Activated CD4-positive, alpha-beta T cell treated with anti-CD3 and anti-CD28 coated beads, Interleukin-2, amount 10 ng/mL, durations not matched to agents 7 days and 5 days (primary cell): ENCODE data around the gene ATP2C2. TPM values are rescaled to one million over a fixed set of nuclear protein-coding genes. Genes with fewer than 3 reads are reported as not detected.

Experiments used
- CTCF ChIA-PET: fragments of 350-600 bp; sonication (Branson Sonifier 250); formaldehyde crosslinking; loops from one replicate; lab custom pipeline; 2021; ENCODE audit warnings: antibody characterized with exemption; lab: Charles Lee
- POLR2A ChIA-PET: fragments of 350-600 bp; sonication (Branson Sonifier 250); formaldehyde crosslinking; loops from one replicate; lab custom pipeline; 2021; ENCODE audit warnings: antibody characterized with exemption; lab: Charles Lee
- DNase-seq: peaks from one replicate; pipeline ENCODE4 v3.0.0-alpha.2; 2020
- H3K27ac Mint-ChIP-seq: one replicate; pipeline ENCODE4 v1.8.0; 2021; ENCODE audit warnings: mild to moderate bottlenecking, moderate library complexity, mixed read lengths
- H3K27me3 Mint-ChIP-seq: one replicate; pipeline ENCODE4 v1.8.0; 2021; ENCODE audit warnings: mixed read lengths
- H3K36me3 Mint-ChIP-seq: one replicate; pipeline ENCODE4 v1.8.0; 2021; ENCODE audit warnings: low read depth, mixed read lengths
- H3K4me1 Mint-ChIP-seq: one replicate; pipeline ENCODE4 v1.8.0; 2021; ENCODE audit warnings: mixed read lengths
- H3K4me3 Mint-ChIP-seq: one replicate; pipeline ENCODE4 v1.8.0; 2021; ENCODE audit warnings: mild to moderate bottlenecking, moderate library complexity, mixed read lengths
- H3K9me3 Mint-ChIP-seq: one replicate; pipeline ENCODE4 v1.8.0; 2021; ENCODE audit warnings: mixed read lengths
- total RNA-seq, 2 experiments: library from RNA; stranded (reverse); gene quantifications; one replicate each; pipeline ENCODE4 v1.2.3, GENCODE V29; 2021

The ATP2C2 gene
- total RNA-seq, 2 experiments from 2014 or later = not detected

DNA sequence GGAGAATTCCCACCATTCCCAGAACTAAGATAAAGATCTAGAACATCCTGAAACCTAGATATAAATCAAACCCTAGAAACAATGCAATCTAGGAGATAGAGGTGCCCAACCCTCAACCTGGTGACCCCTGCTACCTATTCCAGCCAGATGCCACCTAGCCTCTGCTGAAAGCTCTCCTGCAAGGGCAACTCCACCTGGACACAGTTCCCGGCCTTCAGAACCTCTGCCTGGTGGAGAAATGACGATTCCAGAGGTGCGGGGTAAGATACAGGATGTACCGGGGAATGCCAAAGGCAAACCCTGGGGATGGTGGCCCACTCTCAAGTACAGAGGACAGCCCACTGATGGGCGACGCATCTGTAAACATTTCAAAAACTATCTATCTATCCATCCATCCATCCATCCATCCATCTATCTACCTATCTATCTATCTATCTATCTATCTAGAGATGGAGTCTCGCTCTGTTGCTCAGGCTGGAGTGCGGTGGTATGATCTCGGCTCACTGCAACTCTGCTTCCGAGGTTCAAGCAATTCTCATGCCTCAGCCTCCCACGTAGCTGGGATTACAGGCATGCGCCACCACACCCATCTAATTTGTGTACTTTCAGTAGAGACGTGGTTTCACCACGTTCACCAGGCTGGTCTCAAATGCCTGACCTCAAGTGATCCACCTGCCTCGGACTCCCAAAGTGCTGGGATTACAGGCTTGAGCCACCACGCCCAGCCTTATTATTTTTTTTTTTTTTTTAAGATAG is 117.1 kb downstream of the ATP2C2 start:
- ChIA-PET POLR2A (no interaction called here), CTCF (interaction anchor here (1.1 to 1.3 kb wide), 2 partner anchors 13 to 289 kb away, joined by 3 to 4 read pairs; no protein-coding TSS in a partner anchor)
- DNase-seq = no peak
- Mint-ChIP-seq H3K36me3 (peaks cover 8% of the 10 kb centered on the region), H3K4me1 (peaks cover 11% of the 10 kb centered on the region), H3K27ac (no peak overlapping the region), H3K27me3 (no peaks in the 10 kb centered on the region), H3K4me3 (no peak overlapping the region), H3K9me3 (no peaks in the 10 kb centered on the region)

DNA sequence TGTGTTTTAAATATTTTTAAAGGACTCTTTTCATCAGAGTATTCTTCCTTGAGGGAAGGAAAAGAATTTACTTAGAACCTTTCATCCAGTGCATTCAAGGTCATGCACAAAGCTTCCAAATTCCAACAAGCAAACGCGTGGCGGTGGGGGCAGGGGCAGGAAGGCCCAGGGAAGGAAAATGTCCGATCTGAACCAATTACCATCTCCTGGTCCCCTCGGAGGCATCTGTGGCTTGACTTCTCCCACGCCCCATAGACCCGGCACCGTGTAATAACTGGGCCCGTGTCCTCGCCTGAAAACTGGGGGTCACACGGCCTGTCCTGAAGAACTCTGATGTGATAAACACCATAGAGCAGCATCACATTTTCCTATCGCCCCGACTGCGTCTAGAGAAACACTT is 117.8 kb downstream of the ATP2C2 start:
- Mint-ChIP-seq H3K4me1 (peaks cover 11% of the 10 kb centered on the region), H3K9me3 (no peaks in the 10 kb centered on the region), H3K27me3 (no peaks in the 10 kb centered on the region), H3K27ac (no peak overlapping the region), H3K36me3 (peaks cover 13% of the 10 kb centered on the region), H3K4me3 (no peak overlapping the region)
- no peak for DNase-seq
- ChIA-PET CTCF (interaction anchor here (1.1 kb wide), 1 partner anchor 290 kb away, joined by 3 read pairs; no protein-coding TSS in a partner anchor), POLR2A (interaction anchor here (1.0 kb wide), 1 partner anchor 11 kb away, joined by 3 read pairs; no protein-coding TSS in a partner anchor)

DNA sequence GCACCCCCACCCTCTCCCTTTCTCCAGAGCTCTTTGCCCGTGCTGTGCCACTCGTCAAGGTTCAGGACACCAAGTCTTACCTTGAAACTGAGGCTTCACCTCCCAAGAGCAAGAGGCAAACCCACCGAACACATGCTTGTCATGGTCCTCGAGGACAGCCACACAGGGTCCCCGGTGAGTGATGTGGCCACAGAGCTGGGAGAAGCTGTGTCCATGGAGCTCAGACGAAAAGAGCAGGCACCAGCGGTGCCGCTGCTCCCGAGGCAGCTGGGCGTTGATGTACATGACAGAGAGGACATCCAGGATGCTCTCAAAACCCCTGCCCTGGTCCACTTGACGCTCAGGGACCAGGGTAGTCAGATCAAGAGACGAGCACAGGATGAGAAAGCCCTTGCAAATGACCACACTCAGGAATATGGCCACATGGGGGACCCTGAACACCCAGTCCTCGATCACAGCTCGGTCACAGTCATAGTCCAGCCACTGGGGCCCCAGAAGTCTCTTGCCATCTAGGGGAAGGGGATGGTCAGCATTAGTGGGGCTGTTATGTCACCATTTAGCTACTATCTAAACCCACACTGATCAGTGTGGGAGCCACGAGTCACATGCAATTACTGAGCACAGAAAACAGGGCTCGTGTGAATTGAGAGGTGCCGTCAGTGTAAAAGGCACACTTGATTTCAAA is 118.4 kb downstream of the ATP2C2 start:
- Mint-ChIP-seq H3K27me3 (no peaks in the 10 kb centered on the region), H3K9me3 (no peaks in the 10 kb centered on the region), H3K4me1 (peaks cover 11% of the 10 kb centered on the region), H3K4me3 (no peak overlapping the region), H3K36me3 (peaks cover 13% of the 10 kb centered on the region), H3K27ac (no peak overlapping the region)
- ChIA-PET POLR2A (interaction anchor here (1.0 kb wide), 1 partner anchor 11 kb away, joined by 3 read pairs; no protein-coding TSS in a partner anchor), CTCF (interaction anchor here (1.1 kb wide), 1 partner anchor 290 kb away, joined by 3 read pairs; no protein-coding TSS in a partner anchor)
- no peak for DNase-seq

DNA sequence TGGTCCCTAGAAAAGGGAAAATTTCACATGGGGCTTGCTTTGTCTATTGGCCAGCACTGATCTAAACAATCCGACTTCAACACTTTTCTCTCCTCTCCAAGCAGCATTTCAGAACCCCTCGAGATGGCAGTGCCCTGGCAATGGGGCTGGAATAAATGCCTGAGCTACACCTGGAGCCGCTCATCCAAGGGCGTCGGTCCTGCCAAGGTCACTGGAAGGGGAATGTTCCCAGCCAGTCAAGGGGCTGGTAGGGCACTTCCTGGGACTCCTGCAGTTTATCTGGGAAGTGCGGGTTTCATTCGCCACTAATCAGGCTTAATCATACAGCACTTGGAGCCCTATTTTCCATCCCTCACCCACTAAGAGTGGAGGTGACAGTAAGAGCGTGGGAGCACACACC is 119.0 kb downstream of the ATP2C2 start:
- DNase-seq = no peak
- Mint-ChIP-seq H3K27me3 (no peaks in the 10 kb centered on the region), H3K4me1 (peaks cover 11% of the 10 kb centered on the region), H3K9me3 (no peaks in the 10 kb centered on the region), H3K27ac (no peak overlapping the region), H3K4me3 (no peak overlapping the region), H3K36me3 (peaks cover 15% of the 10 kb centered on the region)
- ChIA-PET POLR2A (no interaction called here), CTCF (no interaction called here)

DNA sequence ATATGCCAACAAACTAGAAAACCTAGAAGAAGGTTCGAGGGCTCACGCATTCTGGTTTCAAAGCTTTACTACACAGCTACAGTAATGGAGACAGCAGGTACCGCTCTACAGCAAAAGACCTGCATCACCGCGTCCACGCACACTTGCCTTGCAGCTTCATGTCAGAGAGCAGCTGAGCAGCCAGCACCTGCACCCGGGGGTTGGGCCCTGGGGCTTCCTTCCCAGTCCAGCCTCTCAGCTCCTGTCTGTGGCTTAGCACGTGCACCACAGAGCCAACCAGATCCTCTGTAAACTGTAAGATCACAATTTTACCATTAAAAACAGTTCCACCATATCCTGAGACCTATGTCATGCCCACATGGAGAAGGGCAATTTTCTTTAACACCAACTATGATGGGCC is 120.8 kb downstream of the ATP2C2 start:
- ChIA-PET CTCF (interaction anchor here (1.3 kb wide), 1 partner anchor 12 kb away, joined by 5 read pairs; no protein-coding TSS in a partner anchor), POLR2A (no interaction called here)
- Mint-ChIP-seq H3K9me3 (peaks cover 5% of the 10 kb centered on the region), H3K4me3 (no peak overlapping the region), H3K4me1 (peaks cover 11% of the 10 kb centered on the region), H3K36me3 (peaks cover 29% of the 10 kb centered on the region), H3K27ac (no peak overlapping the region), H3K27me3 (no peaks in the 10 kb centered on the region)
- DNase-seq = no peak

DNA sequence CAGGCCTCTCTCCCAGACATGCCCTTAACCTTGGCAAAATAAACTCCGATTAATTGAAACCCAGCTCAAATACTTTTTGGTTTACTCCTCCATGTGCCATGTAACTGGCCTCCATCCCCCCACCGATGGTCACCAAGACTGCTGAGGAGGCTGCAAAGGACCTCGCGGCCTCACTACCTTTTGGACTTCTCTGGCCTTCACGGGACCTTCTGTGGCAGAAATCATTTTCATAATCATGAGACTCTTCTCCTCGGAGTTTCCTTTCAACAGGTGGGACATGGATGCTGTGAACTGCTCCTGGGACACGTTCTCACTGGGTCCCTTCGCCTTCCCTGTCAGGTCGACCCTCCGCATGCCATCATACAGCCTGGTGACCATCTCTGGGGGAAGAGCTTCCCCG is 127.2 kb downstream of the ATP2C2 start:
- H3K27ac Mint-ChIP-seq = no peak overlapping the region
- POLR2A ChIA-PET = no interaction called here
- no peak overlapping the region for H3K4me3 Mint-ChIP-seq
- no peaks in the 10 kb centered on the region for H3K27me3 Mint-ChIP-seq
- H3K4me1 Mint-ChIP-seq = no peaks in the 10 kb centered on the region
- CTCF ChIA-PET = interaction anchor here (1.9 to 2.1 kb wide), 2 partner anchors 10 to 13 kb away, joined by 5 to 9 read pairs; no protein-coding TSS in a partner anchor
- H3K9me3 Mint-ChIP-seq = peaks cover 8% of the 10 kb centered on the region
- peaks cover 41% of the 10 kb centered on the region for H3K36me3 Mint-ChIP-seq
- DNase-seq = no peak

DNA sequence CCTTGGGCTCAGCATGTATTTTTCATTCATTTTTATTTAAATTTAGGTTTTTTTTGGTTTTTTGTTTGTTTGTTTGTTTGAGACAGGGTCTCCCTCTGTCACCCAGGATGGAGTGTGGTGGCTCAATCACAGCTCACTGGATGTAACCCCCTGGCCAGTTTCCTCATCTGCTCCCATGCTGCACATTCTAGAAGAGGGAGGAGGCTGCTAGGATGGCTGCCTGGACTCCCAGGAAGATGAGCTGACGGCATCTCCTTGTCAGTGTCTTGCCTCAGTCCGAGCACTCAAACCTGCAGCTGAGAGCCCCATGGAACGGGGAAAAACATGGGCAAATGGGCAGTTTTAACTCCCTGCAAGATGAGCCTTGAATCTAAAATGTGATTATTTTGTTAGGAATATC is 128.7 kb downstream of the ATP2C2 start:
- no peaks in the 10 kb centered on the region for H3K27me3 Mint-ChIP-seq
- no peaks in the 10 kb centered on the region for H3K4me1 Mint-ChIP-seq
- ChIA-PET POLR2A (interaction anchor here (1.2 kb wide), 1 partner anchor 10 kb away, joined by 3 read pairs; no protein-coding TSS in a partner anchor), CTCF (interaction anchor here (1.2 to 2.1 kb wide), 2 partner anchors 9 to 15 kb away, joined by 3 to 9 read pairs; no protein-coding TSS in a partner anchor)
- H3K36me3 Mint-ChIP-seq = peaks cover 34% of the 10 kb centered on the region
- DNase-seq = no peak
- H3K9me3 Mint-ChIP-seq = peaks cover 8% of the 10 kb centered on the region
- no peak overlapping the region for H3K27ac Mint-ChIP-seq
- H3K4me3 Mint-ChIP-seq = no peak overlapping the region

DNA sequence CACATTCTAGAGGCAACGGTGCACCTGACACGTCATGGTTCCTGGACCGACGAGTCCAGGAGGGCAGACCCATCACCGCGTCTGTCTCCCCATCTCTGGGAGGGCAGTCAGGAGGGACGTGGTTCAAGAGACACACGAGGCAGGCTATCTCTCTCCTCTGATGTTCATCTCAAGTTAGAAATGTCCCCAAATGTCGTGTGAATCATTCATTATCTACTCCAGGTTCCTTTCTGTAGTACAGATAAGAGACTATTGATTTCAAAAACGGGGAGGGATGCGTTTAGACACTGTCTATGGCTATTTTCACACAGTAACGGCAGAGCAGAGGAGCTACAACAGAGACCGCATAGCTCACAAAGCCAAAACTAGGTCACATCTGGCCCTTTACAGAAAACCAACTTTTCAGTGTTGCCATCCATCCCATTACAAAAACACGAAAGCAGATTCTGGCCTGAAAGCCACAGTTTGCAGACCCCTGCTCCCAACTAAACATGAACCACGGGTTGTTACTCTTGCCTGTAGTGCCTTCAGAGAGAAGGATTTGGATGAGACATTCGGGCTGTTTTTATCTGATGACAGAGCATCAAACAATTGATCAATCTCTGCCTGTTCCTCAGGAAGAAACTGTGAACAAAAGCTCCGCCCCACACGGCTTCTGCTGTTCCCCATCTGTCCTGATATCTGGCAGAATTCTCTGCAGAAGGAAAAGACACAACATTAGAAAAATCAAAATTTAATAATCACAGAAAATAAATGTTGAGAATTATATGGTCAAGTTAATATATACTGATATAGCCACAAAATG is 129.3 kb downstream of the ATP2C2 start:
- DNase-seq = no peak
- POLR2A ChIA-PET = interaction anchor here (0.6 to 1.2 kb wide), 2 partner anchors 11 to 24 kb away, joined by 3 to 4 read pairs; no protein-coding TSS in a partner anchor
- H3K27ac Mint-ChIP-seq = no peak overlapping the region
- H3K36me3 Mint-ChIP-seq = peaks cover 33% of the 10 kb centered on the region
- H3K27me3 Mint-ChIP-seq = no peaks in the 10 kb centered on the region
- no peak overlapping the region for H3K4me3 Mint-ChIP-seq
- peaks cover 8% of the 10 kb centered on the region for H3K9me3 Mint-ChIP-seq
- CTCF ChIA-PET = interaction anchor here (1.2 to 2.1 kb wide), 3 partner anchors 8 to 15 kb away, joined by 3 to 9 read pairs (median 4); no protein-coding TSS in a partner anchor
- H3K4me1 Mint-ChIP-seq = peaks cover under 1% of the 10 kb centered on the region

DNA sequence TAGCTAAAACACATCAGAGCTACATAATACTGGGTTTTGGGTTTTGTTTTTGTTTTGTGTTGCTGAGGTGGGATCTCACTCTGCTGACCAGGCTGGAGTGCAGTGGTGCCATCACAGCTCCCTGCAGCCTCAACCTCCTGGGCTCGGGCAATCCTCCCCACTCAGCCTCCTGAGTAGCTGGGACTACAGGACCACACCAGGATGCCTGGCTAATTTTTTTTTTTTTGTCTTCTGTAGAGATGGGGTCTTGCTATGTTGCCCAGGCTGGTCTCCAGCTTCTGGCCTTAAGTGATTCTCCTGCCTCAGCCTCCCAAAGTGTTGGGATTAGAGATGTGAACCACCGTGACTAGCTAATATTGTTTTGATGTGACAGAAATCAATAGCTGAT is 129.9 kb downstream of the ATP2C2 start:
- no peak overlapping the region for H3K27ac Mint-ChIP-seq
- peaks cover 4% of the 10 kb centered on the region for H3K4me1 Mint-ChIP-seq
- H3K36me3 Mint-ChIP-seq = peaks cover 27% of the 10 kb centered on the region
- POLR2A ChIA-PET = interaction anchor here (1.2 kb wide), 1 partner anchor 12 kb away, joined by 3 read pairs; no protein-coding TSS in a partner anchor
- H3K4me3 Mint-ChIP-seq = no peak overlapping the region
- no peaks in the 10 kb centered on the region for H3K27me3 Mint-ChIP-seq
- DNase-seq = no peak
- peaks cover 4% of the 10 kb centered on the region for H3K9me3 Mint-ChIP-seq
- CTCF ChIA-PET = interaction anchor here (1.2 kb wide), 1 partner anchor 14 kb away, joined by 4 read pairs; no protein-coding TSS in a partner anchor

DNA sequence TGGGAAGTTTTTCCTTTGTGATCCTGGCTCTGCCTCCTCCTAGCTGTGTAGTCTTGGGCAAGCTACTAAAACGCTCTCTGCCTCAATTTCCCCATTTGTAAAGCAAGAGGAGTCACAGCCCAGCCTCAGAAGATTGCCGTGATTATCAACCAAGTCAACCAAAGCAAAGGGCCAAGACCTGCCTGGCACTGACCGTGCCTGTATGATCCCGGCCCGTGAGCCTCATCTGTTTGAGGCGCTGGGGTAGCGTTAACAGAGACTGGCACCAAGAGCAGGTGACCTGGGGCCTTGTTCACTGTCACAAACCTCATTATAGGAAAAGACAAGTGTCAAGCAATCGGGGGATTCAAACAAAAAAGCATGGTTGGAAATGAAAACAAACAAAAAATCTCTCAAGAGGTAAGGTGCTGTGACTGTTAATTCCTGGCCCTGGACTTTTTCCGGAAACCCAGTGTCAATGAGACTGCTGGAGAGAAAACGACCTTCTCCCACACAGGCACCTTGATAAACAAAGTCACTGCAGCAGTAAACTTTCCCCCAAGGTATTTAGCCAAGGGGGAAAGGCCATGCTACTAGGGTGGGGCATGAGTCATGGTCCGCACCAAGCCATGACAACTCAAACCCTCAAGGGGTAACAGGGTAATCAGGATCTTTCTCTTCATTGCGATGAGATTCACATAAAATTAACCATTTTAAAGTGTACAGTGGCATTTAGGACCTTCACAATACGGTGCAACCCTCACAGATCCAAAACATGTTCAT is 130.7 kb downstream of the ATP2C2 start:
- CTCF ChIA-PET = no interaction called here
- POLR2A ChIA-PET = no interaction called here
- no peaks in the 10 kb centered on the region for H3K27me3 Mint-ChIP-seq
- H3K4me1 Mint-ChIP-seq = peaks cover 10% of the 10 kb centered on the region
- peaks cover 21% of the 10 kb centered on the region for H3K36me3 Mint-ChIP-seq
- peaks cover 3% of the 10 kb centered on the region for H3K9me3 Mint-ChIP-seq
- no peak for DNase-seq
- H3K27ac Mint-ChIP-seq = no peak overlapping the region
- H3K4me3 Mint-ChIP-seq = no peak overlapping the region

DNA sequence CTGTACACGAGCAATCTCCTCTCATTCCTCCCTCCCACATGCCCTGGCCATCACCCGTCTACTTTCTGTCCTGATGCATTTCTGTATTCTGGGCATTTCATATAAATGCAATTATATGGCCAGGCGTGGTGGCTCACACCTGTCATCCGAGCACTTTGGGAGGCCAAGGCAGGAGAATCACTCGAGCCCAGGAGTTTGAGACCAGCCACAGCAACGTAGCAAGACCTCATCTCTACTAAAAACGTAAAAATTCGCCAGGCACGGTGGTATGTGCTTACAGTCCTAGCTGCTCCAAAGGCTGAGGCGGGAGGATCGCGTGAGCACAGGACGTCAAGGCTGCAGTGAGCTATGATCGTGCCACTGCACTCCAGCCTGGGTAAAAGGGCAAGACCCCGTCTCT is 131.3 kb downstream of the ATP2C2 start:
- Mint-ChIP-seq H3K9me3 (no peaks in the 10 kb centered on the region), H3K27me3 (no peaks in the 10 kb centered on the region), H3K36me3 (peaks cover 16% of the 10 kb centered on the region), H3K27ac (no peak overlapping the region), H3K4me3 (no peak overlapping the region), H3K4me1 (peaks cover 14% of the 10 kb centered on the region)
- no peak for DNase-seq
- POLR2A ChIA-PET = no interaction called here
- CTCF ChIA-PET = no interaction called here
